ENCODE results near the gene ATG2B.
A peak's percentile ranks its signal among the peaks of the same experiment; 100 is the strongest.
"Not testable (repeated sequence)": the region's sequence is repeated elsewhere in the genome, so short reads cannot be mapped to it uniquely, and the experiment has no call there.

ATG2B gene

DNA sequence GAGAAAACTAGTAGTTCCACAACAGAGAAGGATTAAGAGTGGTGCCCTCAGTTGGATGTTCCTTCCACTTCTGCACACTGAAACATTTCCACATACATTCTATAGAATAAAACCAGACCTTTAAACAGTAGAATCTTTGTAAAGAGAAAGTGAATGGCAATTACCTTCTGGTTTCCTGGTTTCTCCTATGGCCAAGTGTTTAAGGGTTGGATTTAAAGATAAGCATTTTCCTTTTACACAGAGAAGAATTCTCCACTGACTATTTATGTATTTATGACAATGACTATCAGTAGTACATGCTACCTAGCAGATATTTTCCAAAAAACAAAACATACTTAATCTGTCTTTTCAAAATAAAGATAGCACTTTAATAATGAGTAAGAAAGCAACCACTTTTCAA, 3.2 kb downstream of the ATG2B start:
- DNase-seq (ENCODE audit: insufficient read length, low spot score) = no peak
- TF ChIP-seq, protein P1, sequence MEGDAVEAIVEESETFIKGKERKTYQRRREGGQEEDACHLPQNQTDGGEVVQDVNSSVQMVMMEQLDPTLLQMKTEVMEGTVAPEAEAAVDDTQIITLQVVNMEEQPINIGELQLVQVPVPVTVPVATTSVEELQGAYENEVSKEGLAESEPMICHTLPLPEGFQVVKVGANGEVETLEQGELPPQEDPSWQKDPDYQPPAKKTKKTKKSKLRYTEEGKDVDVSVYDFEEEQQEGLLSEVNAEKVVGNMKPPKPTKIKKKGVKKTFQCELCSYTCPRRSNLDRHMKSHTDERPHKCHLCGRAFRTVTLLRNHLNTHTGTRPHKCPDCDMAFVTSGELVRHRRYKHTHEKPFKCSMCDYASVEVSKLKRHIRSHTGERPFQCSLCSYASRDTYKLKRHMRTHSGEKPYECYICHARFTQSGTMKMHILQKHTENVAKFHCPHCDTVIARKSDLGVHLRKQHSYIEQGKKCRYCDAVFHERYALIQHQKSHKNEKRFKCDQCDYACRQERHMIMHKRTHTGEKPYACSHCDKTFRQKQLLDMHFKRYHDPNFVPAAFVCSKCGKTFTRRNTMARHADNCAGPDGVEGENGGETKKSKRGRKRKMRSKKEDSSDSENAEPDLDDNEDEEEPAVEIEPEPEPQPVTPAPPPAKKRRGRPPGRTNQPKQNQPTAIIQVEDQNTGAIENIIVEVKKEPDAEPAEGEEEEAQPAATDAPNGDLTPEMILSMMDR (IDR thresholded peaks at IDR 0.05; ENCODE audit: insufficient read depth, missing control alignments) = no peak
- peak; percentile 46 for FAIRE-seq

GRCh38 chr14:96357216-96357615, 5.9 kb downstream of the ATG2B start:
- DNase-seq (ENCODE audit: insufficient read length, low spot score) (no peak), FAIRE-seq (no peak)
- TF ChIP-seq, protein P1 (IDR thresholded peaks at IDR 0.05; ENCODE audit: insufficient read depth, missing control alignments) = no peak

GRCh38 chr14:96354246-96354645, 8.9 kb downstream of the ATG2B start:
- TF ChIP-seq, protein P1 (IDR thresholded peaks at IDR 0.05; ENCODE audit: insufficient read depth, missing control alignments) = no peak
- FAIRE-seq (no peak), DNase-seq (ENCODE audit: insufficient read length, low spot score) (no peak)

GRCh38 chr14:96352708-96353107, 10.4 kb downstream of the ATG2B start:
- FAIRE-seq (no peak), DNase-seq (ENCODE audit: insufficient read length, low spot score) (no peak)
- TF ChIP-seq, protein P1 (IDR thresholded peaks at IDR 0.05; ENCODE audit: insufficient read depth, missing control alignments) = no peak

DNA sequence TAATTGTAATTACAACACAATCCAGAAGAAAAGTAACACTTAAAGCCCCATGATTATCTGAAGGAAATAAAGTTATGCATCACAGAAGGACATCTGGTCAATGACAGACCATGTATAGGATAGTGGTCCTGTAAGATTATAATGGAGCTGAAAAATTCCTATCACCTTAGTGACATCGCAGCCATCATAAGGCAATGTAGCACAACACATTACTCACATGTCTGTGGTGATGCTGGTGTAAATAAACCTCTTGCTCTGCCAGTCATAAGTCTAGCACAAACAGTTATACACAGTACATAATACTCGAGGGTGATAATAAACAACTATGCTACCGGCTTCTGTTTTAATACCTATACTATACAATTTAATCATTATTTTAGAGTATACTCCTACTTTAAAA, 11.2 kb downstream of the ATG2B start:
- no peak for FAIRE-seq
- DNase-seq (ENCODE audit: insufficient read length, low spot score) = no peak
- TF ChIP-seq, protein P1 (IDR thresholded peaks at IDR 0.05; ENCODE audit: insufficient read depth, missing control alignments) = no peak

DNA sequence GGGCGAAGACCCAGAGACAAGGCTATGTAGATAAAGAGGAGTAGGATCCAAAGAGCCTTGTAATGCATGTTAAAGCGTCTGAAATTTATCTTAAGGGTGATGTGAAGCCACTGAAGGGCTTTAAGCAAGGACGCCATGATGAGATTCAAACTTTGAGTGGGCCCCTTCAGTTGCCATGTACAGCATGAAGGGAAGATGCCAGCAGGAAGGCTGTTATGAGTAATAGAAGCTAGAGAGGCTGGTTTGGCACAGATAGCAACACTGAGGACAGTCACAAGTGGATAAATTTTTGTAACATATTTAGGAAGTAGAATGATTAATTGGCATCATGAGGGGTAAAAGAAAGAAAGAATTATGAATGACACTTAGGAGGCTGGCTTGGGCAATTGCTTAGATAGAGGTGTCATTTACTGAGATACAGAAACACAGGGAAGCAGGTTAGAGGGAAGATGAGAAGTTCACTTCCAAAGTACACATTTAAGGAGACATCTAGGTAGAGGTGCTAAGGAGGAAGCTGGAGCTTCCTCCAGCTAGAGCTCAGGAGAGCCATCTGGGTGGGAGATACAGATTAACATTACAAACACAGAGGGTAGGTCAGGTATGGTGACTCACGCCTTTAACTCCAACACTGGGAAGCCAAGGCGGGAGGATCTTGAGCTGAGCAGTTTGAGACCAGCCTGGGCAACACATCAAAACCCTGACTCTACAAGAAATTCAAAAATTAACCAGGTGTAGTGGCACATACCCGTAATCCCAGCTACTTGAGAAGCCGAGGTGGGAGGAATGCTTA, 13.7 kb downstream of the ATG2B start:
- DNase-seq (ENCODE audit: insufficient read length, low spot score) (no peak), FAIRE-seq (no peak)
- TF ChIP-seq, protein P1 (IDR thresholded peaks at IDR 0.05; ENCODE audit: insufficient read depth, missing control alignments) = no peak

DNA sequence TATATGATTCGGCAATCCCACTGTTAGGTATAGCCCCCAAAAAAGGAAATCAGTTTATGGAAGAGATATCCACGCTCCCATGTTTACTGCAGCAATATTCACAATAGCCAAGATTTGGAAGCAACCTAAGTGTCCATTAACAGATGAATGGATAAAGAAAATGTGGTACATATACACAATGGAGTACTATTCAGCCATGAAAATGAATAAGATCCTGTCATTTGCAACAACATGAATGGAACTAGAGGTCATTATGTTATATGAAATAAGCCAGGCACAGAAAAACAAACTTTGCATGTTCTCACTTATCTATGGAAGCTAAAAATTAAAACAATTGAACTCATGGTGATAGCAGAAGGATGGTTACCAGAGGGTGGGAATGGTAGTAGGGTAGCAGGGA, 15.2 kb downstream of the ATG2B start:
- DNase-seq (ENCODE audit: insufficient read length, low spot score); FAIRE-seq: not testable (repeated sequence)

Data from D721Med (cell line).